Esophagus muscularis mucosa (tissue), 4 donors: ENCODE data around the gene KIF17.

Experiments
- EP300 ChIP-seq: sonication (generic); formaldehyde crosslinking; IDR thresholded peaks from one replicate; pipeline ENCODE4 v1.6.1; 2017; ENCODE audit warnings: antibody characterized with exemption
- POLR2AphosphoS5 ChIP-seq, 2 donors: sonication (generic); formaldehyde crosslinking; IDR thresholded peaks; one replicate each; pipeline ENCODE4 v1.6.1; 2017; ENCODE audit warnings: antibody characterized with exemption in 2 of 2
- TF ChIP-seq, protein P1 (sequence below), 3 experiments: fragments of 200-600 bp in 2 of 3; fragments of 450-650 bp in 1 of 3; sonication (generic) in 2 of 3; IDR thresholded peaks; one replicate each; pipeline ENCODE4 v1.5.1; 2017 to 2019; ENCODE audit warnings: antibody characterized with exemption in 3 of 3, mild to moderate bottlenecking in 2 of 3, moderate library complexity in 1 of 3

GRCh38 chr1:20728371-20729154 lies 10.8 kb upstream of the KIF17 start:
- TF ChIP-seq EP300, result no peak
- TF ChIP-seq, protein P1, sequence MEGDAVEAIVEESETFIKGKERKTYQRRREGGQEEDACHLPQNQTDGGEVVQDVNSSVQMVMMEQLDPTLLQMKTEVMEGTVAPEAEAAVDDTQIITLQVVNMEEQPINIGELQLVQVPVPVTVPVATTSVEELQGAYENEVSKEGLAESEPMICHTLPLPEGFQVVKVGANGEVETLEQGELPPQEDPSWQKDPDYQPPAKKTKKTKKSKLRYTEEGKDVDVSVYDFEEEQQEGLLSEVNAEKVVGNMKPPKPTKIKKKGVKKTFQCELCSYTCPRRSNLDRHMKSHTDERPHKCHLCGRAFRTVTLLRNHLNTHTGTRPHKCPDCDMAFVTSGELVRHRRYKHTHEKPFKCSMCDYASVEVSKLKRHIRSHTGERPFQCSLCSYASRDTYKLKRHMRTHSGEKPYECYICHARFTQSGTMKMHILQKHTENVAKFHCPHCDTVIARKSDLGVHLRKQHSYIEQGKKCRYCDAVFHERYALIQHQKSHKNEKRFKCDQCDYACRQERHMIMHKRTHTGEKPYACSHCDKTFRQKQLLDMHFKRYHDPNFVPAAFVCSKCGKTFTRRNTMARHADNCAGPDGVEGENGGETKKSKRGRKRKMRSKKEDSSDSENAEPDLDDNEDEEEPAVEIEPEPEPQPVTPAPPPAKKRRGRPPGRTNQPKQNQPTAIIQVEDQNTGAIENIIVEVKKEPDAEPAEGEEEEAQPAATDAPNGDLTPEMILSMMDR (IDR thresholded peaks at IDR 0.05), result no peak
- TF ChIP-seq POLR2AphosphoS5 (IDR thresholded peaks at IDR 0.05), result no peak
